Hepatocyte (in vitro differentiated cells): ENCODE results near the gene ALX4. TPM values are rescaled to one million over a fixed set of nuclear protein-coding genes. Genes with fewer than 3 reads are reported as not detected.

Experiments used
- DNase-seq: peaks from one replicate; pipeline ENCODE4 v3.0.0-alpha.2; 2016; ENCODE audit warnings: low spot score
- H2AFZ ChIP-seq: fragments of 200-600 bp; sonication (generic); 2 replicates; pipeline ENCODE4 v1.6.0; 2016; ENCODE audit warnings: antibody characterized with exemption, mild to moderate bottlenecking
- H3K27ac ChIP-seq: fragments of 200-600 bp; sonication (generic); 2 replicates; pipeline ENCODE4 v1.5.1; 2016; ENCODE audit warnings: mild to moderate bottlenecking
- H3K27me3 ChIP-seq: fragments of 200-600 bp; sonication (generic); 2 replicates; pipeline ENCODE4 v1.6.1; 2016
- H3K36me3 ChIP-seq: fragments of 200-600 bp; sonication (generic); replicated peaks from 2 replicates; pipeline ENCODE4 v1.5.1; 2016; ENCODE audit warnings: low read depth; ENCODE audit not compliant: insufficient read depth
- H3K4me1 ChIP-seq: fragments of 200-600 bp; sonication (generic); 2 replicates; pipeline ENCODE4 v1.5.1; 2016; ENCODE audit warnings: mild to moderate bottlenecking, moderate library complexity; ENCODE audit not compliant: insufficient read depth
- H3K4me2 ChIP-seq: fragments of 200-600 bp; sonication (generic); 2 replicates; pipeline ENCODE4 v1.6.0; 2016
- H3K4me3 ChIP-seq: fragments of 200-600 bp; sonication (generic); 2 replicates; pipeline ENCODE4 v1.5.1; 2016; ENCODE audit warnings: mild to moderate bottlenecking
- H3K79me2 ChIP-seq: fragments of 200-600 bp; sonication (generic); 2 replicates; pipeline ENCODE4 v1.6.0; 2017; ENCODE audit warnings: mild to moderate bottlenecking
- H3K9me2 ChIP-seq: fragments of 200-600 bp; sonication (generic); replicated peaks from 2 replicates; pipeline ENCODE4 v1.6.0; 2017; ENCODE audit warnings: mild to moderate bottlenecking; ENCODE audit not compliant: insufficient read depth
- H3K9me3 ChIP-seq: fragments of 200-600 bp; sonication (generic); 2 replicates; pipeline ENCODE4 v1.5.1; 2016; ENCODE audit warnings: low read depth, mild to moderate bottlenecking
- H4K20me1 ChIP-seq: fragments of 200-600 bp; sonication (generic); 2 replicates; pipeline ENCODE4 v1.6.0; 2016; ENCODE audit warnings: mild to moderate bottlenecking; ENCODE audit not compliant: insufficient read depth, poor library complexity, severe bottlenecking
- EZH2 ChIP-seq: fragments of 200-600 bp; sonication (generic); IDR thresholded peaks from 2 replicates; pipeline ENCODE4 v1.6.1; 2016; ENCODE audit warnings: antibody characterized with exemption, mild to moderate bottlenecking, borderline replicate concordance
- EZH2phosphoT487 ChIP-seq: fragments of 200-600 bp; sonication (generic); IDR thresholded peaks from one replicate; pipeline ENCODE4 v1.6.1; 2018; ENCODE audit warnings: antibody characterized with exemption, mild to moderate bottlenecking, low read depth, moderate library complexity; ENCODE audit not compliant: unreplicated experiment, severe bottlenecking
- WGBS: methylation state at CpG from one replicate; pipeline ENCODE4 v1.1.6; 2016; ENCODE audit warnings: low lambda C conversion rate; ENCODE audit errors: missing lambda C conversion rate; 5-methylcytosine and 5-hydroxymethylcytosine counted together
- polyA plus RNA-seq: library from polyadenylated mRNA; unstranded; fragments of >200 nt; fragmentation: Nextera tagmentation; extraction: Ambion mirVana; gene quantifications from 2 replicates; pipeline ENCODE4 v1.2.1, GENCODE V29; 2016
- total RNA-seq: library from RNA; depleted of rRNA; stranded (reverse); fragments of >200 nt; gene quantifications from 2 replicates; pipeline ENCODE4 v1.2.3, GENCODE V29; 2014
- TF ChIP-seq, protein P1 (sequence below): fragments of 200-600 bp; sonication (generic); IDR thresholded peaks from 2 replicates; pipeline ENCODE4 v1.5.1; 2016; ENCODE audit warnings: antibody characterized with exemption, mild to moderate bottlenecking; ENCODE audit not compliant: poor library complexity

ALX4 gene
- total and polyA plus RNA-seq, 2 experiments from 2014 or later = 1.3 to 3.8 TPM

- H3K79me2 ChIP-seq = no peaks in the 10 kb centered on the region
Measured at GRCh38 chr11:44229098-44229497, 80.8 kb downstream of the ALX4 start.

GRCh38 chr11:44228379-44228778 is 81.6 kb downstream of the ALX4 start:
- TF ChIP-seq, protein P1, sequence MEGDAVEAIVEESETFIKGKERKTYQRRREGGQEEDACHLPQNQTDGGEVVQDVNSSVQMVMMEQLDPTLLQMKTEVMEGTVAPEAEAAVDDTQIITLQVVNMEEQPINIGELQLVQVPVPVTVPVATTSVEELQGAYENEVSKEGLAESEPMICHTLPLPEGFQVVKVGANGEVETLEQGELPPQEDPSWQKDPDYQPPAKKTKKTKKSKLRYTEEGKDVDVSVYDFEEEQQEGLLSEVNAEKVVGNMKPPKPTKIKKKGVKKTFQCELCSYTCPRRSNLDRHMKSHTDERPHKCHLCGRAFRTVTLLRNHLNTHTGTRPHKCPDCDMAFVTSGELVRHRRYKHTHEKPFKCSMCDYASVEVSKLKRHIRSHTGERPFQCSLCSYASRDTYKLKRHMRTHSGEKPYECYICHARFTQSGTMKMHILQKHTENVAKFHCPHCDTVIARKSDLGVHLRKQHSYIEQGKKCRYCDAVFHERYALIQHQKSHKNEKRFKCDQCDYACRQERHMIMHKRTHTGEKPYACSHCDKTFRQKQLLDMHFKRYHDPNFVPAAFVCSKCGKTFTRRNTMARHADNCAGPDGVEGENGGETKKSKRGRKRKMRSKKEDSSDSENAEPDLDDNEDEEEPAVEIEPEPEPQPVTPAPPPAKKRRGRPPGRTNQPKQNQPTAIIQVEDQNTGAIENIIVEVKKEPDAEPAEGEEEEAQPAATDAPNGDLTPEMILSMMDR = no peak
- 61% methylated on average over 6 of the region's 6 CpGs for WGBS
- H4K20me1 ChIP-seq = peaks cover 4% of the 10 kb centered on the region
- no peak overlapping the region for H3K4me3 ChIP-seq
- H3K36me3 ChIP-seq = no peaks in the 10 kb centered on the region
- no peak overlapping the region for H3K27ac ChIP-seq
- H2AFZ ChIP-seq = no peak overlapping the region
- DNase-seq = no peak
- no peaks in the 10 kb centered on the region for H3K9me3 ChIP-seq
- H3K4me1 ChIP-seq = peaks cover 14% of the 10 kb centered on the region
- H3K27me3 ChIP-seq = no peaks in the 10 kb centered on the region
- H3K9me2 ChIP-seq = no peaks in the 10 kb centered on the region
- H3K4me2 ChIP-seq = peak overlapping the region; percentile 35
- H3K79me2 ChIP-seq = no peaks in the 10 kb centered on the region

More at GRCh38 chr11:44229098-44229497, 80.8 kb downstream of the ALX4 start:
- H4K20me1 ChIP-seq = peaks cover 4% of the 10 kb centered on the region
- H3K9me3 ChIP-seq = no peaks in the 10 kb centered on the region
- no peak for DNase-seq
- H3K4me2 ChIP-seq = no peak overlapping the region
- WGBS = 76% methylated on average over 4 of the region's 4 CpGs
- peaks cover 14% of the 10 kb centered on the region for H3K4me1 ChIP-seq
- H3K27me3 ChIP-seq = no peaks in the 10 kb centered on the region
- H2AFZ ChIP-seq = no peak overlapping the region
- TF ChIP-seq EZH2phosphoT487 (no peak), EZH2 (no peak)
- TF ChIP-seq, protein P1 = no peak
- no peak overlapping the region for H3K4me3 ChIP-seq
- no peaks in the 10 kb centered on the region for H3K36me3 ChIP-seq
- H3K27ac ChIP-seq = no peak overlapping the region
- no peaks in the 10 kb centered on the region for H3K9me2 ChIP-seq

- Histone ChIP-seq H3K4me2 (no peak overlapping the region), H3K36me3 (no peaks in the 10 kb centered on the region), H3K4me1 (peaks cover 14% of the 10 kb centered on the region), H3K4me3 (no peak overlapping the region), H3K27me3 (no peaks in the 10 kb centered on the region), H3K9me3 (no peaks in the 10 kb centered on the region), H4K20me1 (peaks cover 4% of the 10 kb centered on the region), H2AFZ (no peak overlapping the region), H3K9me2 (no peaks in the 10 kb centered on the region), H3K27ac (no peak overlapping the region), H3K79me2 (no peaks in the 10 kb centered on the region)
- no peak for DNase-seq
- WGBS = 57% methylated on average over 4 of the region's 4 CpGs
- TF ChIP-seq, protein P1 = no peak
- no peak for TF ChIP-seq EZH2
- no peak for TF ChIP-seq EZH2phosphoT487
Measured at GRCh38 chr11:44226945-44227344, 83.0 kb downstream of the ALX4 start.

GRCh38 chr11:44226490-44226889 is 83.4 kb downstream of the ALX4 start:
- DNase-seq = no peak
- peaks cover 14% of the 10 kb centered on the region for H3K4me1 ChIP-seq
- H3K9me2 ChIP-seq = no peaks in the 10 kb centered on the region
- H3K9me3 ChIP-seq = no peaks in the 10 kb centered on the region
- peaks cover 4% of the 10 kb centered on the region for H4K20me1 ChIP-seq
- no peaks in the 10 kb centered on the region for H3K27me3 ChIP-seq
- no peak overlapping the region for H3K27ac ChIP-seq
- no peaks in the 10 kb centered on the region for H3K36me3 ChIP-seq
- H2AFZ ChIP-seq = no peak overlapping the region
- H3K4me3 ChIP-seq = no peak overlapping the region
- TF ChIP-seq, protein P1 = no peak
- TF ChIP-seq EZH2phosphoT487 (no peak), EZH2 (no peak)
- H3K4me2 ChIP-seq = no peak overlapping the region
- WGBS = 68% methylated on average over 2 of the region's 2 CpGs
- H3K79me2 ChIP-seq = no peaks in the 10 kb centered on the region
